KMS-11 (cell line): ENCODE results near the gene LRP4.

Source experiments
- H2AFZ ChIP-seq: fragments of 200-600 bp; sonication (generic); 2 replicates; pipeline ENCODE4 v1.6.1; 2016; ENCODE audit warnings: antibody characterized with exemption, mixed run types, low read depth
- H3K27ac ChIP-seq: fragments of 200-600 bp; sonication (generic); 2 replicates; pipeline ENCODE4 v1.6.1; 2016; ENCODE audit warnings: mild to moderate bottlenecking, mixed run types
- H3K27me3 ChIP-seq: fragments of 200-600 bp; sonication (generic); 2 replicates; pipeline ENCODE4 v1.6.1; 2017; ENCODE audit warnings: mild to moderate bottlenecking, low read depth, mixed run types, moderate library complexity; ENCODE audit not compliant: insufficient read depth
- H3K36me3 ChIP-seq: fragments of 200-600 bp; sonication (generic); 2 replicates; pipeline ENCODE4 v1.6.1; 2017; ENCODE audit warnings: mild to moderate bottlenecking, mixed run types; ENCODE audit not compliant: insufficient read depth
- H3K4me1 ChIP-seq: fragments of 200-600 bp; sonication (generic); 2 replicates; pipeline ENCODE4 v1.6.1; 2016; ENCODE audit warnings: mild to moderate bottlenecking, low read depth, mixed run types; ENCODE audit not compliant: poor library complexity, severe bottlenecking
- H3K4me2 ChIP-seq: fragments of 200-600 bp; sonication (generic); 2 replicates; pipeline ENCODE4 v1.7.0; 2016; ENCODE audit warnings: mild to moderate bottlenecking, mixed run types
- H3K4me3 ChIP-seq: fragments of 200-600 bp; sonication (generic); IDR thresholded peaks from 2 replicates; pipeline ENCODE4 v1.6.1; 2017; ENCODE audit warnings: low read depth, low read length, mixed read lengths; ENCODE audit not compliant: insufficient read depth
- H3K79me2 ChIP-seq: fragments of 200-600 bp; sonication (generic); 2 replicates; pipeline ENCODE4 v1.6.1; 2016; ENCODE audit warnings: low read depth, mixed run types; ENCODE audit not compliant: insufficient read depth
- H3K9ac ChIP-seq: fragments of 200-600 bp; sonication (generic); 2 replicates; pipeline ENCODE4 v1.6.1; 2016; ENCODE audit warnings: mild to moderate bottlenecking, mixed run types
- H4K20me1 ChIP-seq: fragments of 200-600 bp; sonication (generic); 2 replicates; pipeline ENCODE4 v1.6.1; 2016; ENCODE audit warnings: mild to moderate bottlenecking, mixed run types; ENCODE audit not compliant: insufficient read depth
- TF ChIP-seq, protein P1 (sequence below): fragments of 200-600 bp; sonication (generic); conservative IDR thresholded peaks from 2 replicates; pipeline ENCODE4 v1.6.1; 2017; ENCODE audit warnings: low read depth, mild to moderate bottlenecking, antibody characterized with exemption, low read length, moderate library complexity, mixed read lengths

The LRP4 gene

DNA sequence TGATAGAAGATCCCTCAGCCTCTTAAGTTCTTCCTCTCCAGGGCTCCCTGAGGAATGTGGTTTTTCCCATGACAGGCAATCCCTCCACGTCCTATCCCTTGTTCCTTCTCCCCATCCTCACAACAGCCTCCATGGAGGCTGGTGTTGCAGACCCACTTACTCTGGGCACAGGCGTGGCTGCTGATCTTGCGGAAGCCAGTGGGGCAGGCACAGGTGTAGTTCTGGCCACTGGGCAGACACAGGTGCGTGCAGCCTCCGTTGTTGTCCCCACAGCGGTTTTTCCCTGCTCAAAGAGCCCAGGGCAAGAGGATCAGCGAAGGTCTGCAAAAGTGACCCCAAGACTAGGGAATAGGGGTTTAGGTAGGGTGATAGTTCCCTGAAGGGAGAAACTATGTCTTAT is 29.1 kb downstream of the LRP4 start:
- TF ChIP-seq, protein P1, sequence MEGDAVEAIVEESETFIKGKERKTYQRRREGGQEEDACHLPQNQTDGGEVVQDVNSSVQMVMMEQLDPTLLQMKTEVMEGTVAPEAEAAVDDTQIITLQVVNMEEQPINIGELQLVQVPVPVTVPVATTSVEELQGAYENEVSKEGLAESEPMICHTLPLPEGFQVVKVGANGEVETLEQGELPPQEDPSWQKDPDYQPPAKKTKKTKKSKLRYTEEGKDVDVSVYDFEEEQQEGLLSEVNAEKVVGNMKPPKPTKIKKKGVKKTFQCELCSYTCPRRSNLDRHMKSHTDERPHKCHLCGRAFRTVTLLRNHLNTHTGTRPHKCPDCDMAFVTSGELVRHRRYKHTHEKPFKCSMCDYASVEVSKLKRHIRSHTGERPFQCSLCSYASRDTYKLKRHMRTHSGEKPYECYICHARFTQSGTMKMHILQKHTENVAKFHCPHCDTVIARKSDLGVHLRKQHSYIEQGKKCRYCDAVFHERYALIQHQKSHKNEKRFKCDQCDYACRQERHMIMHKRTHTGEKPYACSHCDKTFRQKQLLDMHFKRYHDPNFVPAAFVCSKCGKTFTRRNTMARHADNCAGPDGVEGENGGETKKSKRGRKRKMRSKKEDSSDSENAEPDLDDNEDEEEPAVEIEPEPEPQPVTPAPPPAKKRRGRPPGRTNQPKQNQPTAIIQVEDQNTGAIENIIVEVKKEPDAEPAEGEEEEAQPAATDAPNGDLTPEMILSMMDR: no peak
- H2AFZ ChIP-seq: no peak overlapping the region
- no peak overlapping the region for H3K4me3 ChIP-seq
- H3K36me3 ChIP-seq: no peaks in the 10 kb centered on the region
- no peak overlapping the region for H3K4me2 ChIP-seq
- H4K20me1 ChIP-seq: no peaks in the 10 kb centered on the region
- H3K4me1 ChIP-seq: no peaks in the 10 kb centered on the region
- no peak overlapping the region for H3K9ac ChIP-seq
- H3K27me3 ChIP-seq: no peaks in the 10 kb centered on the region
- no peak overlapping the region for H3K27ac ChIP-seq
- no peaks in the 10 kb centered on the region for H3K79me2 ChIP-seq

GRCh38 chr11:46888636-46889035 is 29.7 kb downstream of the LRP4 start:
- TF ChIP-seq, protein P1: no peak
- no peaks in the 10 kb centered on the region for H3K4me1 ChIP-seq
- no peak overlapping the region for H3K4me2 ChIP-seq
- H3K9ac ChIP-seq: no peak overlapping the region
- no peaks in the 10 kb centered on the region for H4K20me1 ChIP-seq
- no peak overlapping the region for H3K27ac ChIP-seq
- no peaks in the 10 kb centered on the region for H3K79me2 ChIP-seq
- no peak overlapping the region for H2AFZ ChIP-seq
- no peaks in the 10 kb centered on the region for H3K27me3 ChIP-seq
- H3K36me3 ChIP-seq: no peaks in the 10 kb centered on the region
- no peak overlapping the region for H3K4me3 ChIP-seq

- Histone ChIP-seq H3K9ac (no peak overlapping the region), H3K4me2 (no peak overlapping the region), H3K79me2 (no peaks in the 10 kb centered on the region), H3K27ac (no peak overlapping the region), H3K4me1 (no peaks in the 10 kb centered on the region), H4K20me1 (no peaks in the 10 kb centered on the region), H3K4me3 (no peak overlapping the region), H2AFZ (no peak overlapping the region), H3K36me3 (no peaks in the 10 kb centered on the region), H3K27me3 (no peaks in the 10 kb centered on the region)
- TF ChIP-seq, protein P1: no peak
Measured at GRCh38 chr11:46886211-46886610, 32.1 kb downstream of the LRP4 start.

GRCh38 chr11:46879056-46879585 is 39.2 kb downstream of the LRP4 start:
- TF ChIP-seq, protein P1: no peak
- no peaks in the 10 kb centered on the region for H4K20me1 ChIP-seq
- no peaks in the 10 kb centered on the region for H3K4me1 ChIP-seq
- H3K9ac ChIP-seq: no peak overlapping the region
- H3K4me2 ChIP-seq: no peak overlapping the region
- H2AFZ ChIP-seq: no peak overlapping the region
- no peak overlapping the region for H3K27ac ChIP-seq
- H3K79me2 ChIP-seq: no peaks in the 10 kb centered on the region
- H3K27me3 ChIP-seq: no peaks in the 10 kb centered on the region
- no peaks in the 10 kb centered on the region for H3K36me3 ChIP-seq
- no peak overlapping the region for H3K4me3 ChIP-seq
